Fibroblast of skin of abdomen (primary cell): ENCODE measurements around the gene MEN1. TPM values are rescaled to one million over a fixed set of nuclear protein-coding genes. Genes with fewer than 3 reads are reported as not detected.
A peak's percentile ranks its signal among the peaks of the same experiment; 100 is the strongest.

Experiments
- DNase-seq: peaks from one replicate; pipeline ENCODE4 v3.0.0-alpha.2; 2013
- polyA plus RNA-seq, 2 experiments: library from polyadenylated mRNA; unstranded; fragments of 120-200 nt; gene quantifications; one replicate each; pipeline ENCODE4 v1.2.1, GENCODE V29; 2013; ENCODE audit not compliant: insufficient read length in 2 of 2

The MEN1 gene
- polyA plus RNA-seq (2013, experiment 1 of 2; ENCODE audit: insufficient read length): 34.9 TPM
- polyA plus RNA-seq (2013, experiment 2 of 2; ENCODE audit: insufficient read length): 36.8 TPM

DNA sequence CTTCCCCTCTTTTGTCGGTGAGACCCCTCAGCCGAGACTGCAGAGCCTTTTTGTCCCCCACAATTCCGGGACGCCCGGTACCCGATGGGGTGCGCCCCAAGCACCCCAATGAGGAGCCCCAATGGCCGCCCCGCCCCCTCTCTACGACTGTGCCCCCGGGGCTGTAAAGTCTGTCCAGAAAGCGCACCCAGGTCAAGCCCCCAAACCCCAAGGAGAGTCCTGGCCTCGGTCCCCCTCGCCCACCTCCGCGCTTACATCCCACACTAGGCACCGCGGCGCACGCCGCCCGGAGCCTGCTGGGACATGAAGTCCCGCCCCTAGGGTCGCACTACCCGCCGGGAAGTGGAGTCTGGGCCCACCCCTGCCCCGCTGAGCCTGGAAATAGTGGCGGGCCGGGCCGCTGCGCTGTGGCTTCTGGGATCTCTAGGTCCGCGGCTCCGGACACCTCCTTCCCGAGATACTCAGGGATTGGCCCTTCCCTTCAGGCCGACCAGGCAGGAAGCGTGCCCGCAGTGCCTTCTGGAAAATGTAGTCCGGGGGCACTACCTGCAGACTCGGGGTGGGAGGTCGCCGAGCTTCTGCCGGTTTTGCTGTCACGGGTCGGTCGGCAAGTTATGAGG, at the start of gene MEN1:
MEN1 (minus strand) TSS at position 281 of the 620 bp plus-strand sequence. CDS start 442 bp downstream, outside the sequence.
- DNase-seq: peak; percentile 96

DNA sequence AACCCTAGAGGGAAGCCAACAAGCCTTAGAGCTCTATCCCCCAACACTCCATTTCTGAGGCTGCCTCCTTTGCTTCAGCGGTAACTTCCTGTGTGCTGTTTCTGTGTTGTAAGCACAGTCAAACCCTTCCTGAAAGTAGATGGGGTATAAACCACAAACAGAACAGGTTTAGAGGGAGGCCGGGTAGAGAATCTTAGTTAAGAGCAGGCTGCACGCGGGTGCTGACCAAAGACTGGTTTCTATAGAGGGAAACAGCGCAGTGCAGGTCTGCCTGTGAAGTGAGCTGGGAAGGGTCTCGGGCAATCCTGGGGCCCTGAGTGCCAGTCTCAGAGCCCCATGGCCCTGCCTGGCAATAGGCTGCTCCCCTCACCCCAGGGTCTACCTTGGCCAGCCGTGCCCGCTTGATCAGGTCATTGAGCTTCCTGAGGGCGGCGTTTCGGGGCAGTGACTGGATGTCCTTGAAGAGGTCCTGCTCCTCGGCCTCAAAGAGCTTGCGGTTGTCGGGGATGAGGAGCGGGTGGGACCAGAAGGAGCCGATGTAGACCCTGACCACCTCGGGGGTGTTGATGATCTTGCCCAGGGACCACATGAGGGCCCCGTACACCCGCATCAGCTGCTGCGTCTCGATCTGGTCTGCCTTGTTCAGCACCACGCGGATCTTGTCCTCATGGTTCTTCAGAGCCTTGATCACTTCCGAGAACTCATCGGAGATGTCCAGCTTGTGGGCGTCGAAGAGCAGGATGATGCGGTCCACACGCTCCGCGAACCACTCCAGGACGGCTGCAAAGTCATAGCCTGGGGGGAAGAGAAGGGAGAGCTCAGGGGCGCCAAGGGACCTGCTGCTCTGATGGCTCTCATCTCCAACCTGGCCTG, 49.4 kb upstream of the MEN1 start:
- DNase-seq: no peak

DNA sequence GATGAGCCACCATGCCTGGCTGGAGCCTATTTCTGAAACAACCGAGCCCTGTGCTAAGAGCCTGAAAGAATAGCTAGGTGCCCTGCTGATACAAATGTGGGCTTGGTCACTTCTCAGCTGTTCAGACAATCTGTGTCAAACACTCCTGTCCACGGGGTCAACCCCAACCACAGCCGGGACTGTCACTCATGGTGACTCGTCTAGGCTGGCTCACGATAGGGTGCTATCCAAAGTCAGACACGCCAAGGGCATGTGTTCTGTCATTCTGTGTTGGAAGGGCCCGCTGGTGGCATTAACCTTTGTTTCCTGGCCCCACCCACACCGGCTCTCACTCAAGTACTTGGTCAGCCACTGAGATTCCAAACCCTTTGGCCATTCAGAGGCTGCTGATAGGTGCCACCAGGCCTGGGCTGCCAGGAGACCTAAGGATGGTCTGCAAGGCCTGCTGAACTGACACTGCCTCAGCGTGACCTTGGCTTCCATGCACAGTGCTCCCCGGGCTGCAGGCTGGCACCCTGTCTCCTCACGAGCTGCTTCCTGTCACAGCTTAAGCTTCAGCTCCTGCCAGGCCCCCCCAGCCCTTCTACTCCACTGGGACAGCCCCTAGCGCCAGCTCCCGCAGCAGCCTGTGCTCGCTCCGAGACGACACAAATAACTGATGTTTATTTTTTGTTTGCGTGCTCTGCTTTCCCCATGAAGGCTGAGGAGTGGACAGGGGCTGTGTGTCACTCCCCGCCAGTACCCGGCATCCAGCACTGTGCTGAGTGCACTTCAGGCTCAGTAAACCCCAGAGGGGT, 48.3 kb upstream of the MEN1 start:
- DNase-seq: no peak

DNA sequence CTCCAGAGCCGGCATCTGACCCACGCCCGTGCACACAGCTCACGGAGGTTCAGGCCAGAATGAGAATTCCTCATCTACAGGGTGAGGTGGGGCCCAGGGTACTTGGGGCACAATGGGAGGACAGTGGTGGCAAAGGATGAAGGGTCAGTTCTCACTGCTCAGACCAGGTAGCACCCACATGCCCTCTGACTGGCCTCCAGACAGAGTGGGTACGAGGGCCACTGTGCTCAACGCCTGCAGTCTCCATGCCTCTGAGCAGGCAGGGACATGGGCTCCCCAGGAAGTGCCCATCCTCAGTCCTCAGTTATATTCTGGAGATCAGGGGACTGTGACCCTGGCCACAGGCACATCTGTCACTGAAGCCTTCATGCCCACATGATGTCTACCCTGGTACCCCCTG, 47.1 kb upstream of the MEN1 start:
- DNase-seq: no peak

DNA sequence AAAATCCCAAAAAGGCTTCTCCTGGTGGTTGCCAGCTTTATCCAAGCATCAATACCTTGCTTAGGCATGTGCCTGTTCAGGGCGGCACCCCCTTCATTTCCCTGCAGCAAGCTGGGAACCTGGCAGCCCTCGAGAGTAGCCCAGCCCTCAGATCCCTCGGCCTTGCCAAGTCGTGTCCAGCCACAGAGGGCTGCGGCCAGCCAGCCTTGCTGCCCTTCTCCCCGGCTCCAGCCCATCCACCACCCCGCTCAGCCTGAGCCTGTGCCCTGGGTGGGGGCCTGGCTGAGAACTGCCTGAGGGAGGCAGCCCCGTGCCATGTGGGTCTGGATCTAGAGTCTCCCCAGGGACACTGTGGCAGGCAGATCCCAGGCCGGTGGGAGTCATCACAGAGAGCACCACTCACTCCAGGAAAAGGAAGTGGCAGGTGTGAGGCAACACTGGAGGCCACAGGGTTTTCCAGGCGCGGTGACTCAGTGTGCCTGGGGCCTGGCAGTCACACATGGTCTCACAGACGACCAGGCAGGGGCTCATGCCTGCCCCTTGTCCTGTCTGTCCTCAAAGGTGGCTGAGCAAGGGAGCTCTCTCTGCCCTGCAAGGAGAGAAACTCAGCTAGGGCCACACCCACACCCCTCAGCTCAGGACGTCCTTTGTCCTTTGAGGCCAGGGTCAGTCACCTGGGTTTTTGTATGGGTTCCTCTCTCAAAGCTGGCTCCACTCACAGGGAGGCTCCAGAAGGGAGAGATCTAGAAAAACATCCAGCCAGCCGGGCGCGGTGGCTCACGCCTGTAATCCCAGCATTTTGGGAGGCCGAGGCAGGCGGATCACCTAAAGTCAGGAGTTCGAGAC, 46.3 kb upstream of the MEN1 start:
- DNase-seq: peak; percentile 61

DNA sequence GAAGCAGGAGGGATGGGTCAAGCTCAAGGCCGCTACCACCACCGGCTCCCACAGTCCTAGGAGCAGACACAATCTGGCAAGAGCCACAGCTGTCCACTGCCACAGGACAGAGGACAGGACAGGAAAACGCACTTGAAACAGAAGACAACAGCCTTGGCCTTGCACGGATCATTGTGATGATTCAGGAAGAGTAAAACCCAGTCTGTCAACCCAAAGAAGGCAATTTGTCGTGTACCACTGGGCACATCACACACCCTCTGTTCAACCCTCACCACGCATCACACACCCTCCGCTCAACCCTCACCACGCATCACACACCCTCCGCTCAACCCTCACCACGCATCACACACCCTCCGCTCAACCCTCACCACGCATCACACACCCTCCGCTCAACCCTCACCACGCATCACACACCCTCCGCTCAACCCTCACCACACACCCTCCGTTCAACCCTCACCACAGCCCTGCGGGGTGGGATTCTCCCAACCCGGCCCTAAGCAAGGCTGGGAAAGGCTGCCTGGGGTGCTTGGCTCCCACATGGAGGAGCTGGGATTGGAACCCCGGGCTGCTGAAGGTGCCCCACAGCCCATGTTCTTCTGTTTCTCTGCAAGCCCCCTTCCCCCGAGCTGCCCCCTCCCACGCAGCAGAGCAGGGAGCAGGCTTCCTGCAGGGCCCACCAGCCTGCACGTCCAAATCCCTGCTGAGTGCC, 45.4 kb upstream of the MEN1 start:
- no peak for DNase-seq

DNA sequence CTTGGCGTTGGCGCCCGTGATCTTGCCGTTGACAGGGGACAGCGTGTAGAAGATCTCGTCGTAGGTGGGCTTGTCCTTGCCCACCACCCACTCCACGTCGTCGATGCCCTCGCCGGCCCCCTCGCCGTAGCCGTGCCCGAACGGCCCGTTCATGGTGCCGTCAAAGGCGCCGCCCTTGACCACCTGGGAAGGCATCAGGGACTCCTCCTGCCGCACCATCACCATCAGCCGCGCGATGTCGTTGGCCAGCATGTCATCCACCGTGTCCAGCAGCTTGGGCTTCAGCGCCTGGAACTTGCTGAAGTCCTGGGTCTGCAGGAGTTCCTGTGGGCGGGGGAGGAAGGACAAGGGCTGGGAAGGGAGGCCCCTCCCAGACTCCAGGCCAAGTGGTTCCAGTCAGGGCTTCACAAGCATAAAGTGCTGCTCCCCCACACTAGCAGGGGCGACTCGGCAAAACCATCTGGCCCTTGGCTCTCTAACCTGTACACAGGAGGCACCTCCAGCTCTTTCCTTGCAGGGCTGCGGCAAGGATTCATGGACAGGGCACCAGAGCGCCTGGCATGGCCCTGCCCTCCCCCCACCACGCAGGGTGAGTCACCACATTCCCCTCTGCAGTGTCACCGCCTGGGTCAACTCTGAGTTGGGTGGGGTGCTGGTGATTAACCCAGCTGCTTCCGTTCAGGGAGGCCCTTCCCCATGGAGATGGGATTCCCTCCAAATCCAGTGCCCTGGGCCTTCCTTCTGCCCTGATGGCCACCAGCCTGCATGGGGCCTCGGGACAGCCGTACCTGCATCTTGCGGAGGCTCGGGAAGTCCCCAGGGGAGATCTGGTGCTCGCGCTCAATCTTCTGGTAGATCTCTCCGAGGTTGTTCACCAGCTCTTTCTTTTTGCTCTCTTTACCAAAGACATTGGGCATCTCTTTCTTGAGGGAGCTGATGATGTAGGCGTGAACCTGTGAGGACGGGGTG, 44.5 kb upstream of the MEN1 start:
- peak; percentile 88 for DNase-seq

DNA sequence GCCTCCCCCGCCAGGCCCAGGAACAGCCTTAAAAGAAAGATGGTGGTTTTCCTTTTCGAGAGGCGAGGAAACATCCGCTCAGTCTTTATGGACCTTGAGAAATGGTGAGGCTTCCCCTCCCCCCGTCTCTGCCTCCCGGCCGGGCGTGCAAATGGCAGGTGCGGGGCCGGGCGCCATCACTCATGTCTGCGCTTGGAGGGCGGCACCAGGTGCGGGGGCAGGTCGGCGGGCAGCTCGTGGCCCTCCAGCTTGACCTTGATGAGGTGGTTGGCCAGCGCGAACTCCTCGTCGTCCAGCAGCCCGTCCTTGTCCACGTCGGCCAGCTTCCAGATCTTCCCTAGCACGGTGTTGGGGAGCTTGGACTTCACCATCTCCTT, 43.8 kb upstream of the MEN1 start:
- DNase-seq: no peak

DNA sequence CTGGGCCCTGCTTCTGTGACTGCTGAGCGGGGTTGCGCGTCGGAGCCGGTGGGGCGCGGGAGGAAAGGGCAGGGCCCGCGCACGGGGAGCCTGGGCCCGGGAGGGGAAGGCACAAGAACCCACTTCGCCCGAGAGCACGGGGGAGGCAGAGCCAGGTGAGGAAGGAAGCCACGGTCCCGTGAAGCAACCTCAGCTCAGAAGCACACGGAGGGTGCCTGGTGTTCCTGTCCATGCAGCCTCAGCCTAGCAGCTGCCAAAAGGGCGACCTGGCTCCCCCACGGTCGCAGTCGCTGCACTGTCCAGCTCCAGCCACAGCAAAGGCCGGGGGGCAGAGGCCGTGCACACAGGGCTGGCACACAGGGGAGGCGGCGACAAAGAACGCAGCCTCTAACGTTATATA, 43.4 kb upstream of the MEN1 start:
- no peak for DNase-seq

DNA sequence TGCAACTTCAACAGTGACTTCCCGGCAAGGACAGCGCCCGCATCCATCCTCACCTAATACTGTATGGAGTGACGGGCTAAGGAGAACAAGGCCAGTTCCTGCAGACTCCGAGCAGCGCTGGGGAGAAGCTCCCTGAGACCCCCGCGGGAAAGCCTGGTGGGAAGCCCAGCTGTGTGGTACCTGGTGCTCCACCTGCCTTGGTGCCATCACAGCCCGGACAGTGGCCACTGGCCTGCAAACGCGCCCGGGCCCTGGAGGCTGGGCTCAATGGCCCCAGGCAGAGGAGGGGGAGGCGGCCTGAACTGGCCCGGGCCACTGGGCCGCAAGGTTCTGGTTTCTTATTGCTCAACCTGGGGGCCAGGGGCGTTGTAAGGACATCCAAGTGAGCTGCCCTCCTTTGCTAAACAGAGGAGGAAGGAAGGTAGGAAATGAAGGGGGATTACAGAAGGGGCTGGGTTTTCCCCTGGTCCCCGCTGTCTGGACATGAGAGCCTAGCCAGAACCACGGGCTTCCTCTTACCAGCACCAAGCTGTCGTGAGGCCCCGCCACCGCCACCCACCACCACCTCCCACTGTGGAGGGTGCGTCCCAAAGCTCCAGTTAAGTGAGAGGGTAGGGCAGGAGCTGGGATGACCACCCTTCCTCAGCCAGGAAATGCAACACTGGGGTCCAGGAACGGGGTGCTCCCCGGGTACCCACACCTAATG, 42.6 kb upstream of the MEN1 start:
- DNase-seq: no peak

DNA sequence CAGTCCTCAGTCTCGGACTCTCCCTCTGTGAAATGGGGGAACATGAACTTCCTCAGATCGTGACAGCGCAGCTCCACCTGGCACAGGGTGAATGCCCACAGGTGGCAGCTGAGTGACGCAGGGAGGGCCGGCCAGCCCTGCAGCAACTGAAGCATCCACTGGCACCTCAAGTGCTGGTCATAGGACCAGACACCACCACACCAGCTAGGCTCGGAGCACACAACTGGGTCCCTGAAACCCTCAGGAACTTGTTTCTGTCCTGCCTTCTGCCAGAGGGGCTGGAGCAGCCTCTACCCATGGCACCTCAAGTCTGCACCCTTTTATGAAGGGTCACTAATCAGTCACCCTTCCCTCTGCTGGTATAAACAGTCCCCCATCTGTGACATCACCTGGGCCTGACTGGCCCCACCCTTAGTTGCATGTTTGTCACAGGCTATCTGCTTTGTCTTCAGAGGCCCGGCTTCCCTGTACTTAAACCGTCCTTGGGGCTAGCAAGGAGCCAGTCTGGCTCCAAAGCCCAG, 41.5 kb upstream of the MEN1 start:
- DNase-seq: no peak

DNA sequence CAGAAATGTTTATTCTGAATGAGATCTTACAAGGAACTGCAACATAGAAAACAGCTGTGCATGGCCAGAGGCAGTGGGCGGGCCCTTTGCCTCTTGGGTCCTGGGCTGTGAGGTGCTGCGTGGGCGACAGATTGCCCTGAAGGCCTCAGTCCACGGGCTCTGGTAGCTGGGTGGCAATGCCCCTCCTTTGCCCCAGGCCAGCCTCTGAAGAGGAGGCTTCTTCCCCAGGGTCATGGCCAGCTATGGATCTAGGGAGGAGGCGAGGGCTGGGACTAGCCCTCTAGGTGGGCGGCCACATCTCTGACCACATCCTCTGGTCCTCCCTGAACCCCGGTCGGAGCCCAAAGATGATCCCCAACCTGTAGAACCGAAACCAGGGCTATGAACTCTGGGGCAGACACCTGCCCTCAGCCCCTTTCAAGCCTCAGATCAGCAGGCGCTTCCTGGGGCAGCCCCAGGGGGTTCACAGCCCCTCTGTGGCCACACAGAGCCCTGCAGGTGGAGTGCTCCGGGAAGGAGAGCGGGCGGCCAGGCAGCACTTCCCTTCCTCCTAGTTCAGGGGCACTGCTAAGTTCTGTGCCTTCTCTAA, 40.7 kb upstream of the MEN1 start:
- DNase-seq: no peak

DNA sequence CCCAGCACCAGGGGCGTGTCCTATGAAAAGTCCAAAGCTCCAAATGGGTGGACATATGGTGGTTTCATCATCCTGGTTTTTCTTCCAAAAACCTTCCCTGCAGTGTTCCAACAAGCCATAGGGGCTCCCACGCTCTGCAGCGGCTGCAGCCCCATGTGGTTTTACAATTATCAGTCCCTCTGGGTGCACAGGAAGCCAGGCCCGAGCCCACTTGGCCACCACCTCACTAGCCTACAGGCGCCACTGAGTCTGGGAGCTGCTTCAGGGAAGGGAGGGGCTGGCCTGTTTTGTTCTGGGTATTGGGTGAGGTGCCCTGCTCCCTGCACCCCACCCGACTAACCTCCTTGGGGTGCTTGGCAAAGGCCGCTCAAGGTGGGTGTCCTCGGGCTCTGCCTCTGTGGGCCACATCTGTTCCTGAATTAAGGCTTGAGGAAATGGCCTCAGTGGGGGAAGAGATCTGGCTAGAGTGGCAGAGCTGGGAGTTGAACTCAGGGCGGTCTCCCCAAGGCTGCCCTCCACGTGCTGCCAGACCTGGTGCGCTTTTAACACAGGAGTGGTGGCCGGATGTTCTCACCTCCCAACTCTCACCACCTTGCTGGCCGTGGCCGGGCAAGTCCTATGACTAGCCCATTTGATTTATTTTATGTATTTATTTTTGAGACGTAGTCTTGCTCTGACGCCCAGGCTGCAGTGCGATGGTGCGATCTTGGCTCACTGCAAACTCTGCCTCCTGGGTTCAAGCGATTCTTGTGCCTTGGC, 39.4 kb upstream of the MEN1 start:
- DNase-seq: no peak

DNA sequence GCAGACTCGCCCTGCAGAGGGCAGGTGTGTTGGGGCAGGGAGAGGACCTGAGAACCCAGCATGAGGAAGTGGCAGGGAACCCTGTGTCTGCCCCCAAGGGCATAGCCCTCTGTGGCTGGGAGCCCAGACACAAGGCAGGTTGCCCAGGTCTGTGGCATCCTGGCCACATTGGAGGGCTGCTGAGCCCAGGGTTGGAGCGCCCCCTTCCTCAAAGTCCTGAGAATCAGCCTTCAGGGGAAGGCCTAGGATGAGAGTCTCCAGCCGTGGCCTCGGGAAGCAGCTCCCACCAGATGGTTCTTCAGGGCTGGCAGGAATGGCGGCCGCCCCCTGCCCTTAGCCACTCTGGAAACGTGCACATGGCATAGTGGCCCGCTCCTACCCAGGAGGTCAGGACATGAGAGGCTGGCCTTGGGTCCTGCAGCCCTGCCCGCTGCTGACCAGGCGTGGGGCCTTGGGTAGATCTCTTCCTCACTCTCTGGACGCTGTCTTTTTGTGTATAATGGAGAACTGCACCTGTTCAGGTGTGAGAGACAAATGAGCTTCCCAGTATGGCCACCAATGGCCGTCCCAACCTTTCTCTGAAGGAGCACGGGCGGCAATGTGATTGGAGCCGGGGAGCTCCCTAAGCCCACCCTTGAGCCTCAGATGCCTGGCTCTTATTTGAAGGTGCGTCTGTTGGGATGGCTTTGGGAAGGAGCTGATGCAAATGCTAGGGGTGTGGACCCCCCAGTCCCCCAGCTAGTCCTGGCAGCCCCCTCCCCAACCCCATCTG, 38.7 kb upstream of the MEN1 start:
- DNase-seq: no peak

DNA sequence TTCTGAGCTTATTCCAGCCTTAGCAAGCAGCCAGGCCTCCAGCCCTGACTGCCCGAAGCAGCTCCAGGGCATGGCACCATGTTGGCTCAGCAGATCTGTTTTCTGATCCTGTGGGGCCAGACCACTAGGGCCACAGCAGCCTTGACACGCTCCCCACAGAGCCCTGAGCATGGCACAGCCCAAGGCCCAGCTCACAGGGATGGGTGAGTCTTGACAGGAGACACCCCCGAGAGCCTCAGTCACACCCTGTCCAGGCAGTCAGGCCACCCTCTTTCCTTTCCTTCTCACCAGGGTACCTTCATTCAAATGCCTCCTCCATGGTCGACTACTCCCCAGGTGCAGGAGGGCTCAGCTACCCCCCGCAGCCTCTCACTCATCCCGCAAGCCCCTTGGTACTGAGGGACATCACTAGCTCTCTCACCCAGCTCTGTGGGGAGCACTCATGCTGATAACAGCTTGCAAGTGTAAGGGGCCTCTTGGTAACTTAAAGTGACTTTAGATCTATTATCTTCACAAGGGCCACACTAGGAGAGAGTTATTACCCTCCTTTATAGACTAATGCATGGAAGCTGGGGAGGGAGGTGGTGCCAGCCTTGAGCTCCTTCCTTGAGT, 38.0 kb upstream of the MEN1 start:
- DNase-seq: no peak

DNA sequence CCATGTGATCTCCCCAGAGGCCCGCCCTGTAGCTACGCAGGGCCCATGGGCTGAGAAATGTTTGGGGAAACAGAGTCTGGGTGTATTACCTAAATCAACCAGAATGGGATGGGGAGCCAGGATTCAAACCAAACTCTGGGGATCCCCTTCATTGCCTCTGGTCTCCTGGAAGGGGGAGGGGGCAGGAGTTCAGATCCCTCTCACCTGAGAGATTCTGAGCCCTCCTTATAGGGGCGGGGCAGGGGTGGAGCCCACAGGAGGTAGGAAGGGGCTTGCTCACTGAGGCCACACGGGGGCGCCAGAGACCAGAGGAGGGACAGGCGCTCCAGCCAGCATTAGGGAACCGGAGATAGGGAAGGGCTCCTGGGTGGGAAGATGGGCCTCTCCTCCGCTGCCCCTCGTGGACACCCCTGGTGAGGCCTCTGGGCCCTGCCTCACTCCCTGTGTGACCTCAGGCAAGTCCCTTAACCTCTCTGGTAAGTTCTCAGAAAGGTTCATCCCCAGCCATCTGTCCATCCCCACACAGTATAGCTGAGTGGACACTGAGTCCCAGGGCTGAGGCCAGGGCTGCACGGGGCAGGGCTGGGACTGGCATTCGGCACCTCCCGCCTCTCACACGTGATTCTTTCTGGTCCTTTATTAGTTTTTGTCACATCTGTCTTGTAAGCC, 36.8 kb upstream of the MEN1 start:
- peak; percentile 87 for DNase-seq
